HG02970 (cell line): ENCODE data around the gene ITGA4.

Experiments
- ATAC-seq: cut with Tn5 transposase; IDR thresholded peaks from one replicate; pipeline ENCODE4 v1.9.1; 2021; ENCODE audit warnings: mild to moderate bottlenecking, moderate library complexity, moderate number of reproducible peaks; ENCODE audit not compliant: unreplicated experiment, low FRiP score

Gene ITGA4

GRCh38 chr2:181457741-181458425, 697 bp downstream of the ITGA4 start:
- ATAC-seq, result no peak

- no peak for ATAC-seq
Observed at GRCh38 chr2:181458871-181459270, 1.7 kb downstream of the ITGA4 start.

DNA sequence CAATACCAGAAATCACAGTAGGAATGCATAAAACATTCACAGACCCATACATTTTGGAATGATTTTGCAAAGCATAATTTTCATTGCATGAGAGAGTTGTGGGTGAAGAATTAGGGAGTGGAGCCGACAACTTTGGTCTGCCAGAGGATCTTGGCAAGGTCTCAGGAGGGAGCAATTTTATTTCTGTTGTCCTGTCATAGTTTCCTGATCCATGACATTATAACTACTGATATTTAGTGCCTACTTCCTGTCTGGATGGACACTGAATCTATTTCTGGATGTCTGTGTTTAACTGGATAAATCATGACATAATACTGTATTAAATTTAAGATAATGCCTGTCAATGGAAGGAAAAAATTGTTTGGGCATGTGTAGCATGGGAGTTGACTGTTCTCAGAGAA, 2.4 kb downstream of the ITGA4 start:
- no peak for ATAC-seq

- no peak for ATAC-seq
Observed at GRCh38 chr2:181461056-181461997, 4.1 kb downstream of the ITGA4 start.

DNA sequence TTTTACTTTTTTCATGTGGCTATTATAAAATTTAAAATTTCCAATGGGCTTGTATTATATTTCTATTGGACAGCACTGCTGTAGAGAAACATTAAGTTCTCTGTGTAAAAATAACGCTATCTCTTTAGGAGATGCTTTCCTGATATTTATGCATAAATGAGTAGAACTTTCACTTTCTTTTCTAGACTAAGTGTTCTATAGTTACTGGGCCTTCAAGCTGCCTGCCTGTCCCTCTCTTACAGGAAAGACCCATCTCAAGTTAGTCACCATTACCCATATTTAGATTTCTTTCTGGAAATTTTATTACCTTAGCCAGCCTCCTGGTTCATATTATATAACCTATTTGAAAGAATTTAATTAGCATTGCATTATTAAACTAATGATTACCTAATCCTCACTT, 4.8 kb downstream of the ITGA4 start:
- no peak for ATAC-seq

DNA sequence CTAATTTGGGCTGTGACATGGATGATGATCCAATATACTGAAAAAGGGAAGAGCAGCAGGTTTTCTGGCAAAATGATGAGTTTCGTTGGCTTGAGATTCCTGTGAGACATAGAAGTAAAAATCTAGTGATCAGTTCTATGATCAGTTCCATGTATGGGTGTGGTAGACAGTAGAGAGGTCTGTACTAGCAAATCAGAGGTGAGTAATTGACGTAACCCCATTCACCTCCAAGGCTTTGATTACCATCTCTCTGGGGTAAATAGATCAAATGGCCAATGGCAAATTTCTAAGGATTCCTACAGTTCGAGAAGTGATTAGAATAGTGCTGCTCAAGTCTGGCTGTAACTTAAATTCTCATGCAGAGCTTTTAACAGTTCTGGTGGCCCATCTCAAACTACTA, 6.4 kb downstream of the ITGA4 start:
- no peak for ATAC-seq

DNA sequence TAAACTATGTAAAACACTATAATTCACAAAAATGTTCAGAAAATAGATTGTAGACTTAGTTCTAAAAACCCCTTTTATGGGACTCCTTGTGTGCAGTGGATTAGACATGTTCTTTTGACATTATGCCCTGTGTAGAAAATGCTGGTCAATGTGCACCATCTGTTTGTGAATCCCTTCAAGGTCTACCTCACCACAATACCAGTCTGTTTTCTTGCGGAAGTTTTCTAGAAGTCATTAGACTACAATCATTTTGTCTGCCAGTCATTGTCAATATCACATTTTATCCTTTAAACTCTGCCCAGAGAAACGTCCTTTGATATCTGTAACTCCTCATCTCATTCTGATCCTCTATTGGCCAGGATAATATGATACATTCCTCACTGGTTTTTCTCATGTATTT, 7.8 kb downstream of the ITGA4 start:
- no peak for ATAC-seq

DNA sequence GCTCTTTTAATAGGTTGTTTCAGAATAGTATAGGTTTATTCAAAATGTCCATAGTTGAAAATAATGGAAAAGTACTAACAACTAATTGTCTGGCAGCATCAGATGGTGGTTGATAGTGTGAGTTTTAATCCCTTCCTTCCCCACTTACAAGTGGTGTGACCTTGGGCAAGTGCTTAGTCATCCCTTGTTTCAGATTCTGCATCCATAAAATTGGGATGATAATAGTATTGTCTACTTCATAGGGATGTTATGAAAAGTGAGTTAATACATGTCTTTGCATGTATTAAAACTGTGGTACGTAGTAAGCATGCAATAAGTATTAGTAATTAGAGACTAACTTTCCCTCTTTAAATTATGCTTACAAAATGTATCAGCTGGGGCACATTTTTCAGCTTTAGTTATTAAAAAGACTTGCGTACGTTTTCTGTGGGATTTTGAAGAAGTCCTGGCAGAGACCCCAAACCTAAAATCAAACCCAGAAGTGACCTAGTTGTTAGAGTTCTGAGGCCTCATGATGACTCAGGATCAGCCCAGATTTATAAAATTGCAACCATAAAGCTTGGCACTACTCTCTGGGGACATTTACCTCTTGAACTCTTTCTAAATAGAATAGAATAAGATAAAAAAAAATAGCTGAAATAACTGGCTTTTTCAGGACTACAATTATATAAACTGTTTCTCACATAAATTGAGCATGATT, 8.6 kb downstream of the ITGA4 start:
- no peak for ATAC-seq

DNA sequence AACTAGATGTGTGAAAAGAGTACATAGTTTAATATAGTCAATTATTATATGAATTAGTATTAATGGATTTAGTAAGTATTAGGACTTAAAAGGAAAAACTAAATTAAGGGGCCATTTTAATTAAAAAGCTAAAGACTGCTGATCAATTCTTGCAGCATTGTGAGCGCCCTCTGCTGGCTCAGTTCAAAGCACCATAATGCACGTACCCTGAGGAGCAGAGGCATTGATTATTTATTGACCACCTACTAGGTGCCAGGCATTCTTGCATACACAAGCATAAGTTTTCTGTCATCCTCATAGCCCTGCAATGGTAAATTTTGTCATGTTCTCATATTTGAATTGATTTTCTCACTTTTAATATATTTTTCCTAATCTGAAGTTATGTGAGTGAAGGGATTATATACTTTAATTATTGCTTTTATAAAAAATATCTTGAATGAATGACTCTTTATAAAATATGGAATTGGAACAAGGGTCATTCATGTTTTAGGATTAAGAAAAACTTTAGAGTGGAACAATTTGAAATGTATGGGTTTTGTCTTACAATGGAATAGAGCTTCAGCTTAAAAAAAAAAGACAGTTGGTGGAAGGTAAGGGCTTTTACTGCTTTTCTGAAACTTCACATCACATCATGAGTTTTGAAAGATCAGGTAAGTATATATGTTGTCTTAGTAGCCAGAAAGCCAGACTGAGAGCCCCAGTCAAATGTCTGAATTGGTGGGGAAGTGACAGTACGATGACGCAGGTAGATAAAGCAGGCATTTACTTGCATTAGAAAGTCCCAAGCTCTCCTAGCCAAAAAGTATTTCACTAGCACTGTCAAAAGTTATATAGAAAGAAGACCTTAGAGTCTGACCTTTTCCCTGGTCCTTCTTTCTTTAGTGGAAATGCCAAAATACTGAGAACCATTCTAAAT, 9.7 kb downstream of the ITGA4 start:
- ATAC-seq, result no peak

GRCh38 chr2:181467966-181468707, 11.0 kb downstream of the ITGA4 start:
- ATAC-seq, result no peak

DNA sequence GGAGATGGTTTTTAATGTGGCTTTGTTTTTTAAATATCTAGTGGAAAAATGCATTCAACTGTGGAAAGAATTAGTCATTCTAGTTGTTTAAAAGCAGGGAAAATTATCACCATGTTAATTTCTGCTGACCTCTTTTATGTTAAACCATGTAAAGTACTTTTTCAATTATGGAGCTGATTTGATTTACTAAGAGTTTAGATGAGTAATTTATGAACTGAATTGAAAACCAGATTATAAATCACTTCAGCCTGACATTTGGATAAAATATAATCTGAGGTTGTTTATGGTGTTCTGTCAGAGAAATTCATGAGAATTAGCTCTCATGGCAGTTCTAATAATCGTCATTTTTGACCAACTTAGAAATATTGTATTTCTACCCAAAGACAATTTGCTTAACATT, 11.6 kb downstream of the ITGA4 start:
- ATAC-seq, result no peak

- no peak for ATAC-seq
Observed at GRCh38 chr2:181471226-181471625, 14.0 kb downstream of the ITGA4 start.

GRCh38 chr2:181471783-181472182, 14.6 kb downstream of the ITGA4 start:
- ATAC-seq, result no peak

GRCh38 chr2:181472990-181473389, 15.8 kb downstream of the ITGA4 start:
- ATAC-seq, result no peak

GRCh38 chr2:181474222-181474881, 17.2 kb downstream of the ITGA4 start:
- ATAC-seq, result no peak

GRCh38 chr2:181483211-181483610, 26.0 kb downstream of the ITGA4 start:
- ATAC-seq, result no peak

- no peak for ATAC-seq
Observed at GRCh38 chr2:181483876-181484275, 26.7 kb downstream of the ITGA4 start.

DNA sequence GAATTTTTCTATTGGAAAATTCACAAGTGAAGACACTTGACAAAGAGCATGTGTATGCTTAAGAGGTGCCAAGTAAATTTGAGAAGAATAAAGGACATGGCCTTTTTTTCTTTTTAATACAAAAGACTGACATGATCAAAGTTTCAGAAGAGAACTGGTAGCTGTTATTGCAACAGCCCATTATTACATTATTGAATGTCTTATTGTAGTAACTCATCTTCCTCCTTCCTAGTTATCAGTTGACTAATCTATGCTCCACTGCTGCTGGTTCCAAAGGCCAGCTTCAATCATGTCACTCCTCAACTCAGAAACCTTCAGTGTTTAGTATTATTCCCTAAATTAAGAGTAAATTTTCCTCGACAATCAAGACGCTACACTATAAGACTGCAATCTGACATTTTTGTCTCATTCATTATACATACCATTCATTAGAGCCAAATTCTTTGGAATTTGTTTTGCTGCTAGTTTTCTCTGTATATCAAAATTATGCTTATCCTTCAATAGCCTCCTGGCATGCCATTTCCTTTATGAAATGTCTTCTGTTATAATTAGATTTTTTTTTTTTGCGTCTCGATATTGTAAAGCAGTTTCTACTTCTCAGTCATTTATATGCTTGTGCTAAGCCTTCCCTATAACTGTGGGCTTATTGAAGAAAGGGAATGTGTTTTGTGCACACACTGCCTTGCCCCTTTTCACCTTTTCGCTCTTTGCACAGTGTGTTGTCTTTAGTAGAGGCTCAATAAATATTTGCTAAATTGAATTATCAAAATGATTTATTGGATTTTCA, 27.9 kb downstream of the ITGA4 start:
- ATAC-seq, result no peak
